Liver (tissue), 9 donors: ENCODE data around the gene MAN2A2. TPM values are rescaled to one million over a fixed set of nuclear protein-coding genes. Genes with fewer than 3 reads are reported as not detected.

ENCODE experiments used
- DNase-seq: peaks from one replicate; pipeline ENCODE4 v3.0.0-alpha.2; 2017; ENCODE audit warnings: low spot score
- H3K27ac ChIP-seq, 2 donors: one replicate each; pipeline ENCODE4 v1.7.0; 2013; ENCODE audit warnings: inconsistent platforms in 2 of 2, low read length in 2 of 2, control low read depth in 1 of 2, low read depth in 1 of 2, mild to moderate bottlenecking in 1 of 2
- H3K27me3 ChIP-seq, 4 donors: one replicate each; pipeline versions ENCODE4 v1.6.1 to v1.7.0; 2013; ENCODE audit warnings: low read length in 3 of 4, inconsistent platforms in 1 of 4, mild to moderate bottlenecking in 1 of 4, moderate library complexity in 1 of 4; ENCODE audit not compliant: control insufficient read depth in 4 of 4, insufficient read depth in 4 of 4
- H3K36me3 ChIP-seq, 4 donors: one replicate each; pipeline versions ENCODE4 v1.6.1 to v1.7.0; 2013; ENCODE audit warnings: low read length in 3 of 4, mild to moderate bottlenecking in 3 of 4, low read depth in 1 of 4, moderate library complexity in 1 of 4; ENCODE audit not compliant: control insufficient read depth in 4 of 4, insufficient read depth in 3 of 4
- H3K4me1 ChIP-seq, 4 donors: one replicate each; pipeline versions ENCODE4 v1.6.1 to v1.7.0; 2013; ENCODE audit warnings: low read length in 3 of 4, mild to moderate bottlenecking in 3 of 4, moderate library complexity in 1 of 4; ENCODE audit not compliant: control insufficient read depth in 4 of 4, insufficient read depth in 4 of 4
- H3K4me3 ChIP-seq, 3 donors: one replicate each; pipeline versions ENCODE4 v1.6.1 to v1.7.0; 2013; ENCODE audit warnings: low read length in 3 of 3, control low read depth in 1 of 3, low read depth in 1 of 3, mild to moderate bottlenecking in 1 of 3
- H3K9ac ChIP-seq, 2 donors: one replicate each; pipeline ENCODE4 v1.7.0; 2013; ENCODE audit warnings: low read length in 2 of 2, mild to moderate bottlenecking in 2 of 2, moderate library complexity in 2 of 2, control low read depth in 1 of 2, low read depth in 1 of 2
- H3K9me3 ChIP-seq, 4 donors: one replicate each; pipeline versions ENCODE4 v1.6.1 to v1.7.0; 2013; ENCODE audit warnings: low read length in 3 of 4; ENCODE audit not compliant: control insufficient read depth in 4 of 4
- ATF3 ChIP-seq: IDR thresholded peaks from 2 replicates; pipeline ENCODE4 v1.6.1; 2016; ENCODE audit warnings: antibody characterized with exemption
- FOXA2 ChIP-seq: IDR thresholded peaks from 2 replicates; pipeline ENCODE4 v1.6.1; 2016; ENCODE audit warnings: antibody characterized with exemption
- GABPA ChIP-seq, 2 donors: IDR thresholded peaks in 1 of 2; conservative IDR thresholded peaks in 1 of 2; 2 replicates each; pipeline ENCODE4 v1.6.1; 2016; ENCODE audit warnings: antibody characterized with exemption in 2 of 2, mild to moderate bottlenecking in 1 of 2, moderate library complexity in 1 of 2
- MAX ChIP-seq: IDR thresholded peaks from 2 replicates; pipeline ENCODE4 v1.6.1; 2016; ENCODE audit warnings: antibody characterized with exemption
- REST ChIP-seq: IDR thresholded peaks from 2 replicates; pipeline ENCODE4 v1.6.1; 2016; ENCODE audit warnings: antibody characterized with exemption, mild to moderate bottlenecking
- SP1 ChIP-seq: IDR thresholded peaks from 2 replicates; pipeline ENCODE4 v1.6.1; 2018; ENCODE audit warnings: antibody characterized with exemption, mild to moderate bottlenecking
- YY1 ChIP-seq: IDR thresholded peaks from 2 replicates; pipeline ENCODE4 v1.6.1; 2016; ENCODE audit warnings: antibody characterized with exemption, mild to moderate bottlenecking
- ZBTB33 ChIP-seq: IDR thresholded peaks from 2 replicates; pipeline ENCODE4 v1.6.1; 2016; ENCODE audit warnings: antibody characterized with exemption
- WGBS: extraction: QIAGEN DNeasy Blood & Tissue Kit; methylation state at CpG from one replicate; pipeline ENCODE4 v1.1.7; 2013; 5-methylcytosine and 5-hydroxymethylcytosine counted together
- polyA plus RNA-seq, 2 donors: library from polyadenylated mRNA; stranded (reverse) in 1 of 2; unstranded in 1 of 2; fragments of 200-250 nt in 1 of 2; fragments of >200 nt in 1 of 2; fragmentation: Nextera tagmentation in 1 of 2; extraction: Ambion mirVana in 1 of 2; gene quantifications; one replicate each; pipeline versions ENCODE4 v1.2.1 to v1.2.3, GENCODE V29; 2013 to 2015
- total RNA-seq, 2 donors: library from RNA; depleted of rRNA; stranded (reverse); fragments of >200 nt; gene quantifications; one replicate each; pipeline ENCODE4 v1.2.3, GENCODE V29; 2014
- donor health status: healthy.
- donor health status: healthy.
- donor health status: healthy.
- donor health status: healthy.
- donor health status: healthy.

The MAN2A2 gene
- total and polyA plus RNA-seq, 4 donors = 17.3 to 111 (median 50.9) TPM

- Histone ChIP-seq H3K4me3 (no peak overlapping the region), H3K9me3 (no peaks in the 10 kb centered on the region), H3K9ac (no peak overlapping the region), H3K27ac (no peak overlapping the region), H3K27me3 (no peaks in the 10 kb centered on the region), H3K36me3 (peaks cover 27 to 77% (median 42%) of the 10 kb centered on the region in 4 donors), H3K4me1 (no peaks in the 10 kb centered on the region)
- 95% methylated on average over 8 of the region's 8 CpGs for WGBS
- TF ChIP-seq REST (no peak), FOXA2 (no peak), ZBTB33 (no peak), SP1 (no peak), ATF3 (no peak), GABPA (IDR thresholded peaks at IDR 0.05 in 1 of 2, conservative IDR thresholded peaks at IDR 0.05 in 1 of 2) (no peak), YY1 (no peak), MAX (no peak)
- no peak for DNase-seq
These were observed 44.0 kb downstream of the MAN2A2 start for GRCh38 chr15:90946941-90947576.

GRCh38 chr15:90947577-90948357 is 44.7 kb downstream of the MAN2A2 start:
- 97% methylated on average over 18 of the region's 18 CpGs for WGBS

More at GRCh38 chr15:90947577-90948357, 44.7 kb downstream of the MAN2A2 start:
- H3K27me3 ChIP-seq = no peaks in the 10 kb centered on the region
- TF ChIP-seq YY1 (no peak), MAX (no peak), ATF3 (no peak), REST (no peak)
- H3K9ac ChIP-seq = no peak overlapping the region
- no peaks in the 10 kb centered on the region for H3K9me3 ChIP-seq
- no peak overlapping the region for H3K27ac ChIP-seq
- H3K4me3 ChIP-seq = no peak overlapping the region
- H3K36me3 ChIP-seq = peaks cover 24 to 75% (median 37%) of the 10 kb centered on the region in 4 donors
- DNase-seq = no peak
- no peaks in the 10 kb centered on the region for H3K4me1 ChIP-seq
